ENCODE measurements around the gene ZXDC. TPM values are rescaled to one million over a fixed set of nuclear protein-coding genes. Genes with fewer than 3 reads are reported as not detected.
A peak's percentile ranks its signal among the peaks of the same experiment; 100 is the strongest.

The ZXDC gene
- total RNA-seq, 1 experiment from 2014 or later: 28.3 TPM

GRCh38 chr3:126523745-126524428, 48.2 kb upstream of the ZXDC start, which contains the start of gene CHST13:
Gene CHST13, plus strand, starts transcription at chr3:126524155. Its CDS starts 178 bp downstream, at chr3:126524333.
- Histone ChIP-seq H3K23ac (ENCODE audit: insufficient read length, low read depth, low read length) (no peak within 1 kb of the TSS), H3K79me2 (ENCODE audit: insufficient read depth, low read length) (no peaks in the 10 kb centered on the region), H3K79me1 (ENCODE audit: insufficient read depth, low read depth, low read length, poor library complexity, severe bottlenecking) (no peaks in the 10 kb centered on the region), H3K9ac (ENCODE audit: extremely low read depth, insufficient read length, low read length) (no peak within 1 kb of the TSS), H3K4ac (ENCODE audit: low read depth, low read length) (no peak within 1 kb of the TSS), H3K9me3 (ENCODE audit: control insufficient read depth, low read depth, low read length) (no peaks in the 10 kb centered on the region), H3K23me2 (ENCODE audit: insufficient read length, low read depth, low read length, poor library complexity, severe bottlenecking) (no peaks in the 10 kb centered on the region), H3K4me1 (ENCODE audit: insufficient read depth, low read length) (no peaks in the 10 kb centered on the region), H2BK12ac (ENCODE audit: insufficient read length, low read depth, low read length) (no peak within 1 kb of the TSS), H3T11ph (ENCODE audit: low read length) (no peak within 1 kb of the TSS), H2BK20ac (ENCODE audit: low read depth, low read length, poor library complexity, severe bottlenecking) (no peak within 1 kb of the TSS), H3K14ac (ENCODE audit: insufficient read depth, low read length) (no peak within 1 kb of the TSS), H2BK5ac (ENCODE audit: insufficient read length, low read length) (no peak within 1 kb of the TSS), H3K56ac (ENCODE audit: insufficient read length, low read depth, low read length) (no peak within 1 kb of the TSS), H4K20me1 (ENCODE audit: control insufficient read depth, insufficient read depth, insufficient read length) (no peaks in the 10 kb centered on the region), H3K27ac (ENCODE audit: insufficient read length, low read depth, low read length) (no peak within 1 kb of the TSS), H2BK120ac (ENCODE audit: low read depth, low read length, poor library complexity, severe bottlenecking) (no peak within 1 kb of the TSS), H3K18ac (ENCODE audit: insufficient read length, low read depth, low read length) (no peak within 1 kb of the TSS), H2AFZ (ENCODE audit: low read length) (no peak within 1 kb of the TSS), H4K8ac (replicated peaks; ENCODE audit: insufficient read length, low read depth, low read length) (no peak within 1 kb of the TSS), H4K91ac (ENCODE audit: insufficient read length, low read depth, low read length) (no peak within 1 kb of the TSS), H2BK15ac (ENCODE audit: low read depth, low read length) (no peak within 1 kb of the TSS), H3K4me2 (ENCODE audit: insufficient read depth, insufficient read length, low read length) (peak within 1 kb of the TSS; percentile 37), H4K5ac (ENCODE audit: insufficient read length, low read depth, low read length) (no peak within 1 kb of the TSS), H3K27me3 (ENCODE audit: insufficient read depth, low read length) (no peaks in the 10 kb centered on the region; the same call in 1 of the 2 replicates), H2AK5ac (ENCODE audit: insufficient read length, low read length) (no peak within 1 kb of the TSS)
- no peaks in the 10 kb centered on the region; a peak in 1 of 7 replicates for H3K36me3 Mint-ChIP-seq (ENCODE audit: insufficient read depth in 1 of 3, low read depth in 3 of 3)
- TF ChIP-seq, protein P1, sequence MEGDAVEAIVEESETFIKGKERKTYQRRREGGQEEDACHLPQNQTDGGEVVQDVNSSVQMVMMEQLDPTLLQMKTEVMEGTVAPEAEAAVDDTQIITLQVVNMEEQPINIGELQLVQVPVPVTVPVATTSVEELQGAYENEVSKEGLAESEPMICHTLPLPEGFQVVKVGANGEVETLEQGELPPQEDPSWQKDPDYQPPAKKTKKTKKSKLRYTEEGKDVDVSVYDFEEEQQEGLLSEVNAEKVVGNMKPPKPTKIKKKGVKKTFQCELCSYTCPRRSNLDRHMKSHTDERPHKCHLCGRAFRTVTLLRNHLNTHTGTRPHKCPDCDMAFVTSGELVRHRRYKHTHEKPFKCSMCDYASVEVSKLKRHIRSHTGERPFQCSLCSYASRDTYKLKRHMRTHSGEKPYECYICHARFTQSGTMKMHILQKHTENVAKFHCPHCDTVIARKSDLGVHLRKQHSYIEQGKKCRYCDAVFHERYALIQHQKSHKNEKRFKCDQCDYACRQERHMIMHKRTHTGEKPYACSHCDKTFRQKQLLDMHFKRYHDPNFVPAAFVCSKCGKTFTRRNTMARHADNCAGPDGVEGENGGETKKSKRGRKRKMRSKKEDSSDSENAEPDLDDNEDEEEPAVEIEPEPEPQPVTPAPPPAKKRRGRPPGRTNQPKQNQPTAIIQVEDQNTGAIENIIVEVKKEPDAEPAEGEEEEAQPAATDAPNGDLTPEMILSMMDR (conservative IDR thresholded peaks at IDR 0.05): no peak
- no CpG with 5 or more reads among the region's 56 CpGs for WGBS (ENCODE audit: extremely low coverage, insufficient read length, low lambda C conversion rate)
- H3K4me3 Mint-ChIP-seq: peak within 1 kb of the TSS; percentile 69 to 79
- peaks cover 2 to 24% of the 10 kb centered on the region in 2 experiments; a peak in 3 of 4 replicates for H3K4me1 Mint-ChIP-seq
- DNase-seq: peak; percentile 71
- no peaks in the 10 kb centered on the region; a peak in 1 of 5 replicates for H3K9me3 Mint-ChIP-seq
- H3K27ac Mint-ChIP-seq: no peak within 1 kb of the TSS
- H3K27me3 Mint-ChIP-seq (ENCODE audit: low read depth): peaks cover 42% of the 10 kb centered on the region
